CD4-positive, alpha-beta T cell treated with Interleukin-1 beta for 1 hour (primary cell): Measurements from ENCODE around the gene CCDC201.
"Not testable (repeated sequence)": the region's sequence is repeated elsewhere in the genome, so short reads cannot be mapped to it uniquely, and the experiment has no call there.

ENCODE experiments used
- DNase-seq, 2 donors: peaks; one replicate each; pipeline ENCODE4 v3.0.0-alpha.2; 2020 to 2022

Gene CCDC201

GRCh38 chr7:45872116-45873034 is 507 bp downstream of the CCDC201 start:
- no peak for DNase-seq

- no peak for DNase-seq
These were observed 3.5 kb downstream of the CCDC201 start for GRCh38 chr7:45869426-45869825.

GRCh38 chr7:45867471-45867870 is 5.4 kb downstream of the CCDC201 start:
- DNase-seq, result no peak

- no peak for DNase-seq
These were observed 7.1 kb downstream of the CCDC201 start for GRCh38 chr7:45865594-45866410.

GRCh38 chr7:45863715-45864114 is 9.2 kb downstream of the CCDC201 start:
- DNase-seq, result no peak

GRCh38 chr7:45856888-45857287 is 16.0 kb downstream of the CCDC201 start:
- not testable (repeated sequence) for DNase-seq

GRCh38 chr7:45855680-45856079 is 17.2 kb downstream of the CCDC201 start:
- not testable (repeated sequence) for DNase-seq

GRCh38 chr7:45853491-45853890 is 19.4 kb downstream of the CCDC201 start:
- not testable (repeated sequence) for DNase-seq

- DNase-seq, result not testable (repeated sequence)
These were observed 19.9 kb downstream of the CCDC201 start for GRCh38 chr7:45852984-45853383.

- not testable (repeated sequence) for DNase-seq
These were observed 24.1 kb downstream of the CCDC201 start for GRCh38 chr7:45848734-45849133.

GRCh38 chr7:45846536-45846935 is 26.3 kb downstream of the CCDC201 start:
- DNase-seq, result not testable (repeated sequence)

- not testable (repeated sequence) for DNase-seq
These were observed 30.8 kb downstream of the CCDC201 start for GRCh38 chr7:45841926-45842717.

- not testable (repeated sequence) for DNase-seq
These were observed 34.0 kb downstream of the CCDC201 start for GRCh38 chr7:45838852-45839251.

- DNase-seq, result not testable (repeated sequence)
These were observed 40.3 kb downstream of the CCDC201 start for GRCh38 chr7:45832433-45833177.

- DNase-seq, result not testable (repeated sequence)
These were observed 43.0 kb downstream of the CCDC201 start for GRCh38 chr7:45829846-45830245.

- not testable (repeated sequence) for DNase-seq
These were observed 45.2 kb downstream of the CCDC201 start for GRCh38 chr7:45827731-45828130.

- not testable (repeated sequence) for DNase-seq
These were observed 46.3 kb downstream of the CCDC201 start for GRCh38 chr7:45826550-45826949.

- DNase-seq, result not testable (repeated sequence)
These were observed 54.1 kb downstream of the CCDC201 start for GRCh38 chr7:45818763-45819162.

- DNase-seq, result not testable (repeated sequence)
These were observed 55.0 kb downstream of the CCDC201 start for GRCh38 chr7:45817913-45818312.

- DNase-seq, result not testable (repeated sequence)
These were observed 55.9 kb downstream of the CCDC201 start for GRCh38 chr7:45817016-45817415.

GRCh38 chr7:45814216-45815118 is 58.4 kb downstream of the CCDC201 start:
- not testable (repeated sequence) for DNase-seq
